ENCODE measurements around the gene ATF6B. TPM values are rescaled to one million over a fixed set of nuclear protein-coding genes. Genes with fewer than 3 reads are reported as not detected.

ATF6B gene
- total and polyA plus RNA-seq, 2 of the 13 experiments (the other 11 are each of a cell fraction or from before 2014, with no cell fraction given), result 18.1 to 44.0 TPM

GRCh38 chr6:32175711-32176475, 47.8 kb upstream of the ATF6B start, which contains the start of gene AGPAT1 (continued):
- TF ChIP-seq ZBTB37 (CRISPR knock-in tag; IDR thresholded peaks at IDR 0.05) (0 out of 2 replicates have a peak, but pooled peaks have one; percentile 65), ZNF616 (CRISPR knock-in tag; IDR thresholded peaks at IDR 0.05; ENCODE audit: low read depth) (no peak), NFATC3 (CRISPR knock-in tag; IDR thresholded peaks at IDR 0.05) (0 out of 2 replicates have a peak, but pooled peaks have one; percentile 35), ZFP41 (CRISPR knock-in tag; IDR thresholded peaks at IDR 0.05; ENCODE audit: borderline replicate concordance) (no peak), ZNF510 (CRISPR knock-in tag; IDR thresholded peaks at IDR 0.05; ENCODE audit: low read depth) (peak; percentile 77; the same call in 1 of the 2 replicates), ZNF33B (CRISPR knock-in tag; IDR thresholded peaks at IDR 0.05) (0 out of 2 replicates have a peak, but pooled peaks have one; percentile 25), SYNCRIP (IDR thresholded peaks at IDR 0.05; ENCODE audit: insufficient read depth, low read depth, low read length) (no peak), HCFC1 (IDR thresholded peaks at IDR 0.05; ENCODE audit: low read depth, low read length) (peak; percentile 31; the same call in 1 of the 2 replicates), PHF21A (CRISPR knock-in tag; IDR thresholded peaks at IDR 0.05) (no peak), ZNF83 (CRISPR knock-in tag; IDR thresholded peaks at IDR 0.05; ENCODE audit: borderline replicate concordance) (peak; percentile 82; the same call in 1 of the 2 replicates), DNMT1 (CRISPR knock-in tag; IDR thresholded peaks at IDR 0.05) (0 out of 2 replicates have a peak, but pooled peaks have one; percentile 71), SAFB2 (CRISPR knock-in tag; IDR thresholded peaks at IDR 0.05; ENCODE audit: borderline replicate concordance, low read depth) (peak; percentile 56; the same call in 1 of the 2 replicates), TFAP4 (IDR thresholded peaks at IDR 0.05; ENCODE audit: borderline replicate concordance, low read depth) (peak; percentile 88), IRF9 (CRISPR knock-in tag; IDR thresholded peaks at IDR 0.05; ENCODE audit: borderline replicate concordance) (peak; percentile 96; the same call in 1 of the 2 replicates), TCF7L2 (IDR thresholded peaks at IDR 0.05; ENCODE audit: low read depth, low read length) (no peak), ZNF781 (CRISPR knock-in tag; IDR thresholded peaks at IDR 0.05; ENCODE audit: borderline replicate concordance, not compliant biosample characterization) (peak; percentile 17), ZNF543 (CRISPR knock-in tag; IDR thresholded peaks at IDR 0.05) (peak; percentile 67; the same call in 1 of the 2 replicates), KMT2A (CRISPR knock-in tag; IDR thresholded peaks at IDR 0.05) (peak; percentile 27), ZKSCAN5 (CRISPR knock-in tag; IDR thresholded peaks at IDR 0.05) (no peak), RFXAP (CRISPR knock-in tag; IDR thresholded peaks at IDR 0.05; ENCODE audit: borderline replicate concordance) (peak; percentile 66; the same call in 1 of the 2 replicates), MAFF (IDR thresholded peaks at IDR 0.05; ENCODE audit: low read depth, low read length) (no peak), CHD4 (IDR thresholded peaks at IDR 0.05; ENCODE audit: borderline replicate concordance, low read length) (peak; percentile 84), MAZ (IDR thresholded peaks at IDR 0.05; ENCODE audit: borderline replicate concordance, low read depth, low read length) (peak; percentile 89; the same call in 1 of the 2 replicates), MAZ (CRISPR knock-in tag; IDR thresholded peaks at IDR 0.05; ENCODE audit: low read depth) (no peak; the same call in 1 of the 2 replicates), MXI1 (IDR thresholded peaks at IDR 0.05; ENCODE audit: borderline replicate concordance, low read depth, low read length) (peak; percentile 46; the same call in 1 of the 3 replicates)

Measured in HepG2 (cell line).